Left renal cortex interstitium (tissue), 4 donors: Measurements from ENCODE around the gene EFHD2. TPM values are rescaled to one million over a fixed set of nuclear protein-coding genes. Genes with fewer than 3 reads are reported as not detected.
"Not testable (repeated sequence)": the region's sequence is repeated elsewhere in the genome, so short reads cannot be mapped to it uniquely, and the experiment has no call there.

Experiments
- DNase-seq, 4 donors: peaks; one replicate each; pipeline ENCODE4 v3.0.0-alpha.2; 2013; ENCODE audit warnings: low read depth in 4 of 4, low spot score in 2 of 4, missing footprints in 1 of 4
- polyA plus RNA-seq, 4 donors: library from polyadenylated mRNA; unstranded; fragments of 120-200 nt; gene quantifications; one replicate each; pipeline ENCODE4 v1.2.1, GENCODE V29; 2013; ENCODE audit not compliant: insufficient read length in 4 of 4

The EFHD2 gene
- polyA plus RNA-seq, 4 donors, result 10.3 to 18.8 (median 15.6) TPM

- DNase-seq, result no peak
Measured at GRCh38 chr1:15410884-15411245, 1.2 kb downstream of the EFHD2 start.

DNA sequence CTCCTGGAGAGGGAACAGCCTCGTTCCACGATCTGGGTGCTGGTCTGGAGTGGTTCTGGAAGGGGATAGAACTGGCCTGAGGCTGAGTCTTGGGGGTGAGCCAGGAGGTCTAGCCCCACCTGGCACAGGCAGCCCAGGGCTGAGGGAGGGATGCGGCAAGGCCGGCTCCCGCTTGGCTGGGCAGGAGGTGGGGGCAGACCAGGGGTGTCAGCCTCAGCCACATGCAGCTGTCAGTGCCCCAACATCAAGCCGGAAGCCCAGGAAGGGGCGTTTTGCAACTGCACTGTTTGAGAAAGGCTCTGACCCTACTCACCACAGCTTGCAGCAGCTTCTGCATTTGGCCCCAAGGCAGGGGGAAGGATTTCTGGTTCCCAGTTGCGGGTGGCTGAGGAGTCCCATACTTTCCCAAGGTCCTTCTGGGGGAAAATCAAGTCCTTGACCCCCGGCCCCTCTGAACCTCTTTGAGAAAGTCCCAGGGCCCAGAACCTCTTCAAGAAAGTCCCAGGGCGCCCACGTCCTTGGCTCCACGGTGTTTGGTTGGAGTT lies 2.0 kb downstream of the EFHD2 start:
- no peak for DNase-seq

DNA sequence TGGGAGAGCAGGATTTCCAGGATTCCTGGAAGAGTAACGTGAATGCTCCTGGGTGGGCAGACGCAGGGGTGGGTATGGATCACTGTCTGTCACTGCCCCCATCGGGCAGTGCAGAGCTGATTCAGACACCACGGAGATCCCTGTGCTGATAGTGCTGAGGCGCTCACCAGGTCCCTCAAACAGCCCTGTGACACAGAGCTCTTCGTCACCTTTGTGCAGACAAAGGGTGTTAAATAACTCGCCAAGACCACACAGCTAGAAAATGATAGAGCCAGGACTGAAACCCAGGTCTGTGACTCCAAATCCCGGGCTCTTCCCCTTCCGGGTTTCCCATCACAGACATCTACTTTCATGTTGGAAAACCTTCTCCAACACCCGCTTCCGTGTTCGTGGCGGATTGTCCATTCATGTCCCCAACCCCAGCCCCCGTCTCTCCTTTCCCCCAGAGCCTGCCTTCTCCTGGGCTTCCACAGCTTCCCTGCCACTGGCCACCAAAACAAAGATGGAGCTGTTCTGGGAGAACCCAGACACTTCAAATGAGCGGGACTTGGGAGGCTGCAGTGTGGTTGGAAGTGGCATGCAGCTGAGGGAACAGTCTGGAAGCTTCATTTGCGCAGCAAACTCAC lies 2.6 kb downstream of the EFHD2 start:
- DNase-seq, result no peak

GRCh38 chr1:15412843-15413242 lies 3.2 kb downstream of the EFHD2 start:
- DNase-seq, result no peak

DNA sequence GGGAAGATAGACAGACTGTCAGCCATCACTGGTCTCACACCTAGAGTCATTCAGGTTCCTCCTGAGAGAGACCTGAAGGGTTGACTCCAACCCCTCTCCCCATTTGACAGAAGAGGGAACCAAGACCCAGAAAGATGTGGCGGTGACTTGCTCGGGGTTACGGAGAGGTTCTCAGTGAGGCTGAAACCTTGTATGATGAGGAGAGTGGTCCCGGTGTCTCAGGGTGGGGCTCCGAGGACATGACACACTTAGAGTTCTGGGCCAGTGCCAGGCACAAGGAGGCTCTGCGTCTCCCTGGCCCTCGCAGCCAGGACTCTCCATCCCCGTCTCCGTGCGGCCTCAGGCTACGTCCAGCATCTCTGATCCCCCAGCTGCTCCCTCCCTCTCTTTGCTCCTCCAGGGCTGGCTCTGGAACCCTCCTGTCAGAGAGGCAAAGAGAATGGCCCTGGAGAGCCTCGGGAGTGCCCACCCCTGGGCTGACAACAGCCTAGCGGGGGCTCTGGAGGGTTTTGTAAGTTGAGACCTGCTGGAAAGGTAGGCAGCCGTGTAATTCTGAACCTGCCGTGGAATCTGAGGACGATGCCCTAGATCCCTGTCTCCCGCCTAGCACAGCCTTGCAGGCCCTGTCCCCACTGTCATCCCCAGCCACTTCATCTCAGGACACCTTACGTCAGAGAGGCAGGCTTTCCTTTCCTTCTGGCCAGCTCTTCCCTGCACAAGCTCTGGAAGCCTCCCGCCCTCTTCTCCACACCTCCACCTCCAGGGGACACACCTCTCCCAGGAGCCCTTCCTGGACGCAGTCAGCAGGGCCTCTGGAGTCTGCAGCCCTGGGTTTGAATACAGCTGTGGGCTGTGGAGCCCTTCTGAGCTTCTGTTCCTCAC lies 4.1 kb downstream of the EFHD2 start:
- no peak for DNase-seq

DNA sequence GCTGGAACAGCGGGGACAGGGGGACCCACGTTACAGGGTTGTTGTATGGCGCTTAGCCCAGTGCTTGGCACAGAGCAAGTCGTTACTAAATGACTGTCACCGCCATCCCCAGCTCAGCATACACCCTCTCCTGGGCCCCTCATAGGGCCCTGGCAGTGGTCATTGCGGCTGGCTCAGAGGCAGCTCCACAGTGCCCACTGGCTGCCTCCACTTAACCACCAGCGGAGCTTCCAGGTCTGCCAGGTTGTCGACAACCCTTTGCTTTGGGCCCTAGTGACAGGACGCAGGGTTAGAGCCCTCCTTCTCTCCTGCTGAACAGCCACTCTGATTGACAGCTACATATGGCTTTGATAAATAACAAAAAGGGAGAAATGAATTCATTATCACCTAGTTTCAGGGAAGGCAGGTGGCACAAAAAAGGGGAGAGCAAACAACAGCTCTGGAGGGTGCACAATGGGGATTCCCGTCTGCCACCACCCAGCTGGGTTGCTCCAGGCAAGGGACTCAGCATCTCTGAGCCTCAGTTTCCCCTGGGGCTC lies 4.8 kb downstream of the EFHD2 start:
- DNase-seq, result no peak

- DNase-seq, result no peak
Measured at GRCh38 chr1:15417059-15417934, 7.6 kb downstream of the EFHD2 start.

DNA sequence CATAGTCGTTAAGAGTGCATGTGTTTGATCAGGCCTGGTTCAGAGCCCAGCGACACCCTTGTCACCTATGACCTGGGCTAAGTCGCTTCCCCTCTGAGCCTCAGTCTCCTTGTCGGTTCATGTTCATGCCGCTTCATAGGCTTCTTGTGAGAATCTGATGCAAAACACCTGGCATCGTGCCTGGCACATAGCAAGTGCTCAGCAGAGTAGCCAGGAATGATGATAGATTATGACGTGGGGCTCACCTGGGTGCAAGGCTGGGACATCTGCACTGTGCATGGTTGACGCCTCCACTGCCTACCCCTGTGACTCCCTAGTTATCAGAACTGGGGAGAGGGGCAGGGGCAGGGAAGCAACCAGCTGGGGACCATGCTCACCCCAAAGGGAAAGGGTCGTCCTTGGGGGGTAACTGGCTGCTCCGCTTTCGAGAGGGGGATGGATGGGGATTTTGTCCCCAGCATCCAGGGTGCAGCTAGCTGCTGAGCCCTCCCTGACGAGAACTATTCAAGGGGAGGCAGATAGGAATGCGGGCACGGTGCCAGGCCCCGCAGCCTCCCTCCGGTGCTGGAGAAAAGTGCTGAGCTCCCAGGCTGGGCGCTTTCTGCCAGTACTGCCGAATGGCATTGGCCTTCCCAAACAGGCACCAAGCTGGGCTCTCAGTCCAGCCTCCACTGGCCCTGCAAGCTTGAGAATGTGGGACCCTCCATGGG lies 9.3 kb downstream of the EFHD2 start:
- no peak for DNase-seq

GRCh38 chr1:15420853-15421465 lies 11.3 kb downstream of the EFHD2 start:
- DNase-seq, result no peak

DNA sequence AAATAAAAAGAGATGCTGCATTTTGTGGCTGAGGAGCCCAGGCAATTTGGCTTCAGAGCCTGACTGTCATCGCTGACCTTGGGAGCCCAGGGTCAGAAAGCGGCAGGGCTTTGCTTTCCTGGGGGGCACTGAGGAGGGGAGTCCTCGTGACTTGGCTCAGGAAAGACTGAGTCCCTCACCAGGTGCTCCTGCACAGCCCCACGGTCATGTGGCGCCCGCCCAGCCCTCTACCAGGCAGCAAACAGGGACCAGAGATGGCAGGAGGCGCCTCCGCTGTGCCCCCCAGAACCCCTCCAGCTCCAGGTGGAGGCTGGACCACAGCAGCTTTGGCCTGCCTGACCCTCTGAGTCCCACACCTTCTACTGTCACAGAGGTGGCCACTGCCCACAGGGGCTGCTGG lies 13.2 kb downstream of the EFHD2 start:
- no peak for DNase-seq

- no peak for DNase-seq
Measured at GRCh38 chr1:15423355-15424077, 13.8 kb downstream of the EFHD2 start.

GRCh38 chr1:15424146-15424667 lies 14.5 kb downstream of the EFHD2 start:
- no peak for DNase-seq

DNA sequence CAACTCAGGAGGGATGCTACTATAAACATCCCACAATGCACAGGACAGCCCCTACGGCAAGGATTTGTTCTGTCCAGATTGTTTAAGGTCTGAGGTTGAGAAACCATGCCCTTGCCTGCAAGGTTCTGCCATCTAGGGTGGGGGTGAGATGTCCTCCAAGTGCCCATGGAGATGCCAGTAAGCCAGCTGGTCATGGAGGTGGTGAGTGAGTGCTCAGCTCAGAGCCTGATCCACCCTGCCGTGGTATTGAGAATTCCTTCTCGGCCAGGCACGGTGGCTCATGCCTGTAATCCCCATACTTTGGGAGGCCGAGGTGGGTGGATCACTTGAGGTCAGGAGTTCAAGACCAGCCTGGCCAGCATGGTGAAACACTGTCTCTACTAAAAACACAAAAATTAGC lies 15.3 kb downstream of the EFHD2 start:
- no peak for DNase-seq

DNA sequence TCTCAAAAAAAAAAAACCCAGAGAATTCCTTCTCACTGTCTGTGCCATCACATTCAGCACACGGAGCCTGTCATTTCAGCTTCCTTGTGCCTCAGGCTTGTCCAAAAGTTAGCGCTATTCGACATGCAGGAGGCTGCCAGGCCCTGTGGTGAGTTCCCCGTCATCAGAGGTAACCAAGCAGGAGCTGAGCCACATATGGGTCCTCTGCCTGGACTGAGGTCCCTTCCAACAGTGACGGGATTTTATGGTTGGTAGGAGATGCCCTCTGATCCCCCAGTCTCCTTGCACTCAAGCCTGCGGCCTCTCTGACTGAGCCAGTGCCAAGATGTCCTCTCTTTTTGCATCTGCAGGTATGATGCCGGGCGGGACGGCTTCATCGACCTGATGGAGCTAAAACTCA lies 15.8 kb downstream of the EFHD2 start:
- no peak for DNase-seq

DNA sequence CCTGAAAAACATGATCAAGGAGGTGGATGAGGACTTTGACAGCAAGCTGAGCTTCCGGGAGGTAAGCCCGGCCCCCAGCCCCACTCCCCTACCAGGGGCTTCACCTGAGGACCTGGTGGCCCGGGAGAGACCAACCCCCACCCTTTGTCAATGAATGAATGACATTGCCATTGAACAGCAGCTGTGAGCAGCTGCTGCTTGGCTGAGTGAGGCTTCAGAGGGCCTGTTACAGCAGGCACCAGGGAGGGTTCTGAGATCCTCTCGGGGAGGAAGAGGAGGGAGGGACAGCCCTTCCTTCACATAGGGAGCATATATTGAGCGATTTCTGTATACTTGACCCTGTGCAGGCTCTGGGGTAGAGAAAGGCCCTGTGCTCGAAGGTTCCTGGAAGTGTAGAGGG lies 16.3 kb downstream of the EFHD2 start:
- no peak for DNase-seq

GRCh38 chr1:15426492-15427279 lies 17.0 kb downstream of the EFHD2 start:
- no peak for DNase-seq

GRCh38 chr1:15427280-15427666 lies 17.6 kb downstream of the EFHD2 start:
- no peak for DNase-seq

DNA sequence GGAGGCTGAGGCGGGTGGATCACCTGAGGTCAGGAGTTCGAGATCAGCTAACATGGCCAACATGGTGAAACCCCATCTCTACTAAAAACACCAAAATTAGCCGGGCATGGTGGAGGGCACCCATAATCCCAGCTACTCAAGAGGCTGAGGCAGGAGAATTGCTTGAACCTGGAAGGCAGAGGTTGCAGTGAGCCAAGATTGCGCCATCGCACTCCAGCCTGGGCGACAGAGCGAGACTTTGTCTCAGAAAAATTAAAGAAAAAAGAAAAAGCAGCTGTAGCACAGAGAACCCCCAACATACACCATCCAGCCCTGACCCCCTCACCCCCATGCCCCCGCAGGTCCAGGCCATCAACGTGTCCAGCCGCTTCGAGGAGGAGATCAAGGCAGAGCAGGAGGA lies 18.6 kb downstream of the EFHD2 start:
- not testable (repeated sequence) for DNase-seq
